ENCODE data around the gene CHD3. TPM values are rescaled to one million over a fixed set of nuclear protein-coding genes. Genes with fewer than 3 reads are reported as not detected.

CHD3 gene
- polyA plus RNA-seq, 1 donor from 2014 or later, result 115 TPM

- no peak overlapping the region for H3K4me3 ChIP-seq (ENCODE audit: low read length)
- TF ChIP-seq EZH2 (IDR thresholded peaks at IDR 0.05; ENCODE audit: borderline replicate concordance, insufficient read depth, low read length, poor library complexity, severe bottlenecking) (no peak), TAF1 (IDR thresholded peaks at IDR 0.05; ENCODE audit: low read depth) (no peak)
- H2AFZ ChIP-seq (ENCODE audit: low read depth, low read length), result no peak overlapping the region
- H3K27ac ChIP-seq (ENCODE audit: low read length), result no peak overlapping the region
- no peaks in the 10 kb centered on the region for H3K27me3 ChIP-seq (ENCODE audit: insufficient read depth, low read depth, low read length)
- no peaks in the 10 kb centered on the region for H3K9me3 ChIP-seq (ENCODE audit: low read length)
- H3K4me2 ChIP-seq (ENCODE audit: low read length), result no peak overlapping the region
- no peaks in the 10 kb centered on the region for H3K79me2 ChIP-seq (replicated peaks; ENCODE audit: insufficient read depth, low read length)
- no peak overlapping the region for H3K9ac ChIP-seq (ENCODE audit: low read length)
- no peaks in the 10 kb centered on the region for H3F3A ChIP-seq (ENCODE audit: insufficient read depth, low read length, poor library complexity, severe bottlenecking)
- H3K9me2 ChIP-seq (ENCODE audit: insufficient read depth, low read length), result no peaks in the 10 kb centered on the region
- H4K20me1 ChIP-seq (ENCODE audit: insufficient read depth), result no peaks in the 10 kb centered on the region
- no peaks in the 10 kb centered on the region for H3K36me3 ChIP-seq (ENCODE audit: insufficient read depth, low read length)
These were observed 67.0 kb downstream of the CHD3 start for GRCh38 chr17:7955414-7956227.

GRCh38 chr17:7956228-7956965, 67.8 kb downstream of the CHD3 start:
- Histone ChIP-seq H4K20me1 (ENCODE audit: insufficient read depth) (no peaks in the 10 kb centered on the region), H3K4me3 (ENCODE audit: low read length) (no peak overlapping the region), H3K27ac (ENCODE audit: low read length) (no peak overlapping the region), H3K27me3 (ENCODE audit: insufficient read depth, low read depth, low read length) (no peaks in the 10 kb centered on the region), H3K9ac (ENCODE audit: low read length) (no peak overlapping the region), H3K9me3 (ENCODE audit: low read length) (no peaks in the 10 kb centered on the region), H3K36me3 (ENCODE audit: insufficient read depth, low read length) (no peaks in the 10 kb centered on the region), H3F3A (ENCODE audit: insufficient read depth, low read length, poor library complexity, severe bottlenecking) (no peaks in the 10 kb centered on the region), H3K4me2 (ENCODE audit: low read length) (no peak overlapping the region), H3K9me2 (ENCODE audit: insufficient read depth, low read length) (no peaks in the 10 kb centered on the region), H2AFZ (ENCODE audit: low read depth, low read length) (no peak overlapping the region), H3K79me2 (replicated peaks; ENCODE audit: insufficient read depth, low read length) (no peaks in the 10 kb centered on the region)
- TF ChIP-seq POLR2AphosphoS5 (IDR thresholded peaks at IDR 0.05) (no peak), EP300 (conservative IDR thresholded peaks at IDR 0.05; ENCODE audit: poor library complexity, severe bottlenecking) (no peak), MXI1 (conservative IDR thresholded peaks at IDR 0.05; ENCODE audit: poor library complexity, severe bottlenecking) (no peak), TAF1 (IDR thresholded peaks at IDR 0.05; ENCODE audit: low read depth) (no peak), EZH2 (IDR thresholded peaks at IDR 0.05; ENCODE audit: borderline replicate concordance, insufficient read depth, low read length, poor library complexity, severe bottlenecking) (no peak), REST (IDR thresholded peaks at IDR 0.05; ENCODE audit: borderline replicate concordance) (no peak), SMC3 (conservative IDR thresholded peaks at IDR 0.05; ENCODE audit: poor library complexity) (no peak), CTCF (IDR thresholded peaks at IDR 0.05; ENCODE audit: poor library complexity, severe bottlenecking) (no peak), RAD21 (conservative IDR thresholded peaks at IDR 0.05) (no peak)
